SK-N-MC (cell line): Measurements from ENCODE around the gene CD28.
"Not testable (repeated sequence)": the region's sequence is repeated elsewhere in the genome, so short reads cannot be mapped to it uniquely, and the experiment has no call there.

Experiments
- DNase-seq: peaks from one replicate; pipeline ENCODE4 v3.0.0-alpha.2; 2011; ENCODE audit warnings: low read depth, low spot score
- H3K27ac ChIP-seq: fragments of 200-600 bp; sonication (generic); 2 replicates; pipeline ENCODE4 v1.5.1; 2016; ENCODE audit warnings: mixed run types
- H3K36me3 ChIP-seq: fragments of 200-600 bp; sonication (generic); 2 replicates; pipeline ENCODE4 v1.6.1; 2017; ENCODE audit warnings: antibody characterized with exemption, low read length, mixed read lengths; ENCODE audit not compliant: insufficient read depth
- H3K4me3 ChIP-seq: fragments of 200-600 bp; sonication (generic); 2 replicates; pipeline ENCODE4 v1.5.1; 2016
- H3K9ac ChIP-seq: fragments of 200-600 bp; sonication (generic); 2 replicates; pipeline ENCODE4 v1.8.0; 2017; ENCODE audit warnings: mixed run types, mixed read lengths; ENCODE audit not compliant: insufficient read length
- H3K9me3 ChIP-seq: fragments of 200-600 bp; sonication (generic); 2 replicates; pipeline ENCODE4 v1.6.1; 2017; ENCODE audit warnings: low read depth, mild to moderate bottlenecking, antibody characterized with exemption, low read length, moderate library complexity, mixed read lengths
- EZH2 ChIP-seq: fragments of 200-600 bp; sonication (generic); IDR thresholded peaks from one replicate; pipeline ENCODE4 v1.6.1; 2017; ENCODE audit warnings: antibody characterized with exemption
- FOXP2 ChIP-seq: optimal IDR thresholded peaks from 2 replicates; pipeline ENCODE3; 2011; ENCODE audit warnings: mild to moderate bottlenecking, moderate library complexity; ENCODE audit not compliant: insufficient read depth; ENCODE audit errors: extremely low read length, control extremely low read depth
- POLR2AphosphoS5 ChIP-seq: IDR thresholded peaks from 2 replicates; pipeline ENCODE4 v1.6.1; 2012; ENCODE audit warnings: mild to moderate bottlenecking, low read depth, low read length, borderline replicate concordance

Gene CD28

GRCh38 chr2:203690441-203691047, 15.9 kb upstream of the CD28 start:
- no peak overlapping the region for H3K9ac ChIP-seq
- no peak overlapping the region for H3K27ac ChIP-seq
- no peak for TF ChIP-seq EZH2
- DNase-seq: no peak
- no peaks in the 10 kb centered on the region for H3K36me3 ChIP-seq
- H3K4me3 ChIP-seq: no peak overlapping the region
- no peaks in the 10 kb centered on the region for H3K9me3 ChIP-seq

- TF ChIP-seq EZH2 (no peak), FOXP2 (no peak), POLR2AphosphoS5 (no peak)
- no peak for DNase-seq
- no peaks in the 10 kb centered on the region for H3K9me3 ChIP-seq
- no peak overlapping the region for H3K9ac ChIP-seq
- no peak overlapping the region for H3K27ac ChIP-seq
- no peaks in the 10 kb centered on the region for H3K36me3 ChIP-seq
- H3K4me3 ChIP-seq: no peak overlapping the region
Observed at GRCh38 chr2:203691149-203691548, 15.3 kb upstream of the CD28 start.

- no peak for TF ChIP-seq POLR2AphosphoS5
- TF ChIP-seq EZH2: no peak
- TF ChIP-seq FOXP2: no peak
- H3K36me3 ChIP-seq: no peaks in the 10 kb centered on the region
- no peak overlapping the region for H3K27ac ChIP-seq
- H3K4me3 ChIP-seq: no peak overlapping the region
- no peak overlapping the region for H3K9ac ChIP-seq
- DNase-seq: no peak
- H3K9me3 ChIP-seq: no peaks in the 10 kb centered on the region
Observed at GRCh38 chr2:203692031-203692710, 14.3 kb upstream of the CD28 start.

- Histone ChIP-seq H3K27ac (no peak overlapping the region), H3K9me3 (no peaks in the 10 kb centered on the region), H3K9ac (no peak overlapping the region), H3K36me3 (no peaks in the 10 kb centered on the region), H3K4me3 (no peak overlapping the region)
- no peak for TF ChIP-seq POLR2AphosphoS5
- no peak for DNase-seq
Observed at GRCh38 chr2:203693242-203693879, 13.1 kb upstream of the CD28 start.

GRCh38 chr2:203694191-203694590, 12.2 kb upstream of the CD28 start:
- Histone ChIP-seq H3K36me3 (no peaks in the 10 kb centered on the region), H3K4me3 (no peak overlapping the region), H3K9me3 (no peaks in the 10 kb centered on the region), H3K9ac (no peak overlapping the region), H3K27ac (no peak overlapping the region)
- no peak for DNase-seq
- TF ChIP-seq FOXP2: no peak
- TF ChIP-seq EZH2: no peak
- TF ChIP-seq POLR2AphosphoS5: no peak

- TF ChIP-seq EZH2 (no peak), FOXP2 (no peak), POLR2AphosphoS5 (no peak)
- DNase-seq: peak; percentile 5
Observed at GRCh38 chr2:203697190-203697589, 9.2 kb upstream of the CD28 start.

GRCh38 chr2:203697763-203698162, 8.7 kb upstream of the CD28 start:
- H3K4me3 ChIP-seq, H3K9me3 ChIP-seq, H3K36me3 ChIP-seq, DNase-seq, H3K27ac ChIP-seq, H3K9ac ChIP-seq: not testable (repeated sequence)

More at GRCh38 chr2:203697190-203697589, 9.2 kb upstream of the CD28 start:
- Histone ChIP-seq H3K36me3 (no peaks in the 10 kb centered on the region), H3K27ac (0 out of 2 replicates have a peak overlapping the region, but pooled peaks have one; percentile 23), H3K9ac (no peak overlapping the region), H3K4me3 (no peak overlapping the region), H3K9me3 (no peaks in the 10 kb centered on the region)

GRCh38 chr2:203698410-203698809, 8.0 kb upstream of the CD28 start:
- not testable (repeated sequence) for H3K27ac ChIP-seq

GRCh38 chr2:203704430-203704829, 2.0 kb upstream of the CD28 start:
- H3K9ac ChIP-seq: no peak overlapping the region
- no peaks in the 10 kb centered on the region for H3K36me3 ChIP-seq
- DNase-seq: no peak
- no peak for TF ChIP-seq FOXP2
- TF ChIP-seq POLR2AphosphoS5: no peak
- TF ChIP-seq EZH2: no peak
- no peak overlapping the region for H3K4me3 ChIP-seq
- H3K27ac ChIP-seq: no peak overlapping the region
- H3K9me3 ChIP-seq: peaks cover 3% of the 10 kb centered on the region; the same call in 1 of the 2 replicates

More at GRCh38 chr2:203698410-203698809, 8.0 kb upstream of the CD28 start:
- H3K36me3 ChIP-seq, DNase-seq, H3K9ac ChIP-seq, H3K9me3 ChIP-seq, H3K4me3 ChIP-seq: not testable (repeated sequence)
